ENCODE measurements around the gene AXIN2. TPM values are rescaled to one million over a fixed set of nuclear protein-coding genes. Genes with fewer than 3 reads are reported as not detected.

Gene AXIN2
- polyA plus RNA-seq, 1 donor from 2014 or later: 26.7 TPM

- H3K79me2 ChIP-seq (replicated peaks; ENCODE audit: insufficient read depth, low read length): no peaks in the 10 kb centered on the region
- no peaks in the 10 kb centered on the region for H3K27me3 ChIP-seq (ENCODE audit: insufficient read depth, low read depth, low read length)
- no peaks in the 10 kb centered on the region for H3F3A ChIP-seq (ENCODE audit: insufficient read depth, low read length, poor library complexity, severe bottlenecking)
- H3K27ac ChIP-seq (ENCODE audit: low read length): no peak overlapping the region
- TF ChIP-seq MXI1 (conservative IDR thresholded peaks at IDR 0.05; ENCODE audit: poor library complexity, severe bottlenecking) (no peak), TAF1 (IDR thresholded peaks at IDR 0.05; ENCODE audit: low read depth) (no peak), SMC3 (conservative IDR thresholded peaks at IDR 0.05; ENCODE audit: poor library complexity) (no peak), POLR2AphosphoS5 (IDR thresholded peaks at IDR 0.05) (no peak), EZH2 (IDR thresholded peaks at IDR 0.05; ENCODE audit: borderline replicate concordance, insufficient read depth, low read length, poor library complexity, severe bottlenecking) (no peak), RAD21 (conservative IDR thresholded peaks at IDR 0.05) (no peak), REST (IDR thresholded peaks at IDR 0.05; ENCODE audit: borderline replicate concordance) (no peak), CTCF (IDR thresholded peaks at IDR 0.05; ENCODE audit: poor library complexity, severe bottlenecking) (no peak), EP300 (conservative IDR thresholded peaks at IDR 0.05; ENCODE audit: poor library complexity, severe bottlenecking) (no peak)
- H3K4me2 ChIP-seq (ENCODE audit: low read length): no peak overlapping the region
- H3K9me2 ChIP-seq (ENCODE audit: insufficient read depth, low read length): no peaks in the 10 kb centered on the region
- no peaks in the 10 kb centered on the region for H3K36me3 ChIP-seq (ENCODE audit: insufficient read depth, low read length)
- H3K9me3 ChIP-seq (ENCODE audit: low read length): no peaks in the 10 kb centered on the region
- H2AFZ ChIP-seq (ENCODE audit: low read depth, low read length): no peak overlapping the region
- H4K20me1 ChIP-seq (ENCODE audit: insufficient read depth): no peaks in the 10 kb centered on the region
- no peak overlapping the region for H3K9ac ChIP-seq (ENCODE audit: low read length)
- no peak overlapping the region for H3K4me3 ChIP-seq (ENCODE audit: low read length)
These were observed 45.9 kb downstream of the AXIN2 start for GRCh38 chr17:65515512-65515911.

GRCh38 chr17:65514541-65514940 lies 46.9 kb downstream of the AXIN2 start:
- Histone ChIP-seq H3K4me2 (ENCODE audit: low read length) (no peak overlapping the region), H2AFZ (ENCODE audit: low read depth, low read length) (no peak overlapping the region), H3K27me3 (ENCODE audit: insufficient read depth, low read depth, low read length) (no peaks in the 10 kb centered on the region), H3K4me3 (ENCODE audit: low read length) (no peak overlapping the region), H3K79me2 (replicated peaks; ENCODE audit: insufficient read depth, low read length) (no peaks in the 10 kb centered on the region), H4K20me1 (ENCODE audit: insufficient read depth) (no peaks in the 10 kb centered on the region), H3K36me3 (ENCODE audit: insufficient read depth, low read length) (no peaks in the 10 kb centered on the region), H3F3A (ENCODE audit: insufficient read depth, low read length, poor library complexity, severe bottlenecking) (no peaks in the 10 kb centered on the region), H3K9me3 (ENCODE audit: low read length) (no peaks in the 10 kb centered on the region), H3K27ac (ENCODE audit: low read length) (no peak overlapping the region), H3K9me2 (ENCODE audit: insufficient read depth, low read length) (no peaks in the 10 kb centered on the region), H3K9ac (ENCODE audit: low read length) (no peak overlapping the region)
- TF ChIP-seq TAF1 (IDR thresholded peaks at IDR 0.05; ENCODE audit: low read depth) (no peak), MXI1 (conservative IDR thresholded peaks at IDR 0.05; ENCODE audit: poor library complexity, severe bottlenecking) (no peak), POLR2AphosphoS5 (IDR thresholded peaks at IDR 0.05) (no peak), RAD21 (conservative IDR thresholded peaks at IDR 0.05) (no peak), REST (IDR thresholded peaks at IDR 0.05; ENCODE audit: borderline replicate concordance) (no peak), CTCF (IDR thresholded peaks at IDR 0.05; ENCODE audit: poor library complexity, severe bottlenecking) (no peak), EP300 (conservative IDR thresholded peaks at IDR 0.05; ENCODE audit: poor library complexity, severe bottlenecking) (no peak), EZH2 (IDR thresholded peaks at IDR 0.05; ENCODE audit: borderline replicate concordance, insufficient read depth, low read length, poor library complexity, severe bottlenecking) (no peak), SMC3 (conservative IDR thresholded peaks at IDR 0.05; ENCODE audit: poor library complexity) (no peak)
